Activated CD4-positive, CD25-positive, alpha-beta regulatory T cell treated with anti-CD3 and anti-CD28 coated beads, Interleukin-2, amount 50 U/mL, for 16 hours (primary cell): Measurements from ENCODE around the gene FMNL1.

ENCODE experiments used
- DNase-seq: peaks from one replicate; pipeline ENCODE4 v3.0.0-alpha.2; 2020; ENCODE audit warnings: low read depth, low spot score

Gene FMNL1

GRCh38 chr17:45277992-45278391 lies 56.3 kb downstream of the FMNL1 start:
- no peak for DNase-seq

- DNase-seq, result no peak
Measured at GRCh38 chr17:45279898-45280297, 58.2 kb downstream of the FMNL1 start.

GRCh38 chr17:45282683-45283644 lies 61.3 kb downstream of the FMNL1 start:
- DNase-seq, result no peak

- DNase-seq, result no peak
Measured at GRCh38 chr17:45283711-45284110, 62.0 kb downstream of the FMNL1 start.

GRCh38 chr17:45284176-45285140 lies 62.8 kb downstream of the FMNL1 start:
- DNase-seq, result no peak

GRCh38 chr17:45286286-45286685 lies 64.6 kb downstream of the FMNL1 start:
- no peak for DNase-seq

GRCh38 chr17:45287526-45288500 lies 66.1 kb downstream of the FMNL1 start:
- DNase-seq, result no peak

- no peak for DNase-seq
Measured at GRCh38 chr17:45288825-45289224, 67.1 kb downstream of the FMNL1 start.

GRCh38 chr17:45289301-45290268 lies 67.9 kb downstream of the FMNL1 start:
- DNase-seq, result no peak

GRCh38 chr17:45290269-45290765 lies 68.6 kb downstream of the FMNL1 start:
- DNase-seq, result no peak

- no peak for DNase-seq
Measured at GRCh38 chr17:45291171-45291805, 69.6 kb downstream of the FMNL1 start.

GRCh38 chr17:45292696-45293412 lies 71.2 kb downstream of the FMNL1 start:
- DNase-seq, result no peak

GRCh38 chr17:45293413-45294211 lies 71.9 kb downstream of the FMNL1 start:
- no peak for DNase-seq

- no peak for DNase-seq
Measured at GRCh38 chr17:45294506-45294905, 72.8 kb downstream of the FMNL1 start.

GRCh38 chr17:45296003-45296832 lies 74.5 kb downstream of the FMNL1 start:
- DNase-seq, result no peak

- DNase-seq, result no peak
Measured at GRCh38 chr17:45296833-45297124, 75.1 kb downstream of the FMNL1 start.
